SJSA1 (cell line): ENCODE data around the gene CASTOR1. TPM values are rescaled to one million over a fixed set of nuclear protein-coding genes. Genes with fewer than 3 reads are reported as not detected.

ENCODE experiments used
- DNase-seq, 2 experiments: peaks; one replicate each; pipeline ENCODE4 v3.0.0-alpha.2; 2015 to 2020; ENCODE audit warnings: low spot score in 2 of 2, low read depth in 1 of 2
- H3K27ac ChIP-seq: fragments of 250-450 bp; sonication (Bioruptor Pico); 2 replicates; pipeline ENCODE4 v1.5.1; 2020; ENCODE audit warnings: mild to moderate bottlenecking, moderate library complexity
- H3K27me3 ChIP-seq: fragments of 250-450 bp; sonication (Bioruptor Pico); replicated peaks from 2 replicates; pipeline ENCODE4 v1.5.1; 2020; ENCODE audit warnings: mild to moderate bottlenecking, moderate library complexity
- H3K36me3 ChIP-seq: fragments of 250-450 bp; sonication (Bioruptor Pico); 2 replicates; pipeline ENCODE4 v1.5.1; 2020; ENCODE audit warnings: mild to moderate bottlenecking
- H3K4me1 ChIP-seq: fragments of 250-450 bp; sonication (Bioruptor Pico); replicated peaks from 2 replicates; pipeline ENCODE4 v1.6.1; 2021; ENCODE audit warnings: mild to moderate bottlenecking
- H3K4me3 ChIP-seq: fragments of 250-450 bp; sonication (Bioruptor Pico); 2 replicates; pipeline ENCODE4 v1.5.1; 2020; ENCODE audit warnings: mild to moderate bottlenecking
- H3K9me3 ChIP-seq: fragments of 250-450 bp; sonication (Bioruptor Pico); replicated peaks from 2 replicates; pipeline ENCODE4 v1.5.1; 2020; ENCODE audit warnings: mild to moderate bottlenecking
- total RNA-seq: library from RNA; depleted of rRNA; stranded (reverse); fragments of >200 nt; shearing (Covaris generic); gene quantifications from 2 replicates; pipeline ENCODE4 v1.2.3, GENCODE V29; 2014

The CASTOR1 gene
- total RNA-seq, 1 experiment from 2014 or later = 9.1 TPM

- no peaks in the 10 kb centered on the region for H3K9me3 ChIP-seq
- H3K4me1 ChIP-seq = peaks cover 11% of the 10 kb centered on the region
- no peak overlapping the region for H3K27ac ChIP-seq
- no peaks in the 10 kb centered on the region for H3K36me3 ChIP-seq
- H3K4me3 ChIP-seq = no peak overlapping the region
- no peaks in the 10 kb centered on the region for H3K27me3 ChIP-seq
- DNase-seq = no peak
These were observed 10.1 kb downstream of the CASTOR1 start for GRCh38 chr22:30279046-30279788.

GRCh38 chr22:30277547-30278344 is 11.6 kb downstream of the CASTOR1 start:
- DNase-seq = peak in 1 of 2 experiments; percentile 52

GRCh38 chr22:30276039-30276438 is 13.3 kb downstream of the CASTOR1 start:
- Histone ChIP-seq H3K4me1 (peaks cover 11% of the 10 kb centered on the region), H3K27ac (no peak overlapping the region), H3K27me3 (no peaks in the 10 kb centered on the region), H3K9me3 (no peaks in the 10 kb centered on the region), H3K36me3 (no peaks in the 10 kb centered on the region), H3K4me3 (no peak overlapping the region)
- DNase-seq = no peak

More at GRCh38 chr22:30277547-30278344, 11.6 kb downstream of the CASTOR1 start:
- Histone ChIP-seq H3K4me1 (peaks cover 11% of the 10 kb centered on the region), H3K9me3 (no peaks in the 10 kb centered on the region), H3K4me3 (no peak overlapping the region), H3K36me3 (no peaks in the 10 kb centered on the region), H3K27me3 (no peaks in the 10 kb centered on the region), H3K27ac (no peak overlapping the region)

DNA sequence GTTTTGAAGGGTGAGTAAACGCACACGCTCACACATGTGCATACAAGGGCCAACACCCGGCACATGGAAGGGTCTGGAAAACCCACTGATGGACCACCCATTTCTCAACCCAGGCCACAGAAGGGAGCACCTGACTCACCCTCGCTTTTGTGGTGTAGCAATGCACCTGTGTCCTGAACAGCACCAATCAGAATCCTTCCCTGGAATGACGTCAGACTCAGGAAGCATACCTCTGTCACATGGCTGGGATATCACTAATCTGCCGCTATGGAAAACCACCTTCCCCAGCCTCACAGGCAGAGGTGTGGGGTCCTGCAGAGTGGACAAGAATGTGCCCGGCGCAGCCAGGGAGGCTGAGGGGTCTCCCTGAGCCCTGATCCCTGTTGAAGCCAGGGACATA is 13.7 kb downstream of the CASTOR1 start:
- Histone ChIP-seq H3K27me3 (no peaks in the 10 kb centered on the region), H3K4me3 (no peak overlapping the region), H3K4me1 (peaks cover 11% of the 10 kb centered on the region), H3K36me3 (no peaks in the 10 kb centered on the region), H3K9me3 (no peaks in the 10 kb centered on the region), H3K27ac (no peak overlapping the region)
- DNase-seq = no peak

GRCh38 chr22:30274437-30274812 is 14.9 kb downstream of the CASTOR1 start:
- peaks cover 11% of the 10 kb centered on the region for H3K4me1 ChIP-seq
- H3K4me3 ChIP-seq = no peak overlapping the region
- no peaks in the 10 kb centered on the region for H3K9me3 ChIP-seq
- no peaks in the 10 kb centered on the region for H3K27me3 ChIP-seq
- no peak overlapping the region for H3K27ac ChIP-seq
- no peaks in the 10 kb centered on the region for H3K36me3 ChIP-seq
- DNase-seq = no peak

- H3K9me3 ChIP-seq = no peaks in the 10 kb centered on the region
- peaks cover 11% of the 10 kb centered on the region for H3K4me1 ChIP-seq
- DNase-seq = no peak
- no peak overlapping the region for H3K4me3 ChIP-seq
- H3K27me3 ChIP-seq = no peaks in the 10 kb centered on the region
- H3K27ac ChIP-seq = no peak overlapping the region
- no peaks in the 10 kb centered on the region for H3K36me3 ChIP-seq
These were observed 15.4 kb downstream of the CASTOR1 start for GRCh38 chr22:30273711-30274436.

- Histone ChIP-seq H3K9me3 (no peaks in the 10 kb centered on the region), H3K4me1 (peaks cover 7% of the 10 kb centered on the region), H3K4me3 (no peak overlapping the region), H3K27me3 (no peaks in the 10 kb centered on the region), H3K27ac (no peak overlapping the region), H3K36me3 (no peaks in the 10 kb centered on the region)
- DNase-seq = no peak
These were observed 16.3 kb downstream of the CASTOR1 start for GRCh38 chr22:30272781-30273601.

- H3K4me3 ChIP-seq = no peak overlapping the region
- no peaks in the 10 kb centered on the region for H3K9me3 ChIP-seq
- H3K27ac ChIP-seq = no peak overlapping the region
- no peaks in the 10 kb centered on the region for H3K27me3 ChIP-seq
- no peaks in the 10 kb centered on the region for H3K4me1 ChIP-seq
- DNase-seq = no peak
- H3K36me3 ChIP-seq = no peaks in the 10 kb centered on the region
These were observed 18.5 kb downstream of the CASTOR1 start for GRCh38 chr22:30270832-30271231.

DNA sequence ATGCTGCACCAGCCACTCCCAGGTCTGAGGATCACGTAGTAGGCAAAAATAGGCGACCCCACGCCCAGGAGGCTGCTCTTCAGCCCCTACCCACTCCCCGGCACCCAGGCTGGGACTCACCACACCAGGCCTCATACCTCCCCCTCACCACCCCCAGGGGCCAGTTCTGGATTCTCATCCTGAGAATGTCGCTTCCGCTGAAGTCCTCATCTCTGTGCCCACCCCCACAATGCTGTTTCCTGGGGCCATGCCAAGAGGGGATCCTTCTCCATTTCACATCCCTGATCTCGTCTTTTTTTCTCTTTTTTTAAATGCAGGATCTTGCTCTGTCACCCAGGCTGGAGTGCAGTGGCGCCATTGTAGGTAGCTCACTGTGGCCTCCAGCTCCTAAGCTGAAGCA is 21.0 kb downstream of the CASTOR1 start:
- H3K4me3 ChIP-seq = no peak overlapping the region
- DNase-seq = no peak
- H3K36me3 ChIP-seq = no peaks in the 10 kb centered on the region

GRCh38 chr22:30267382-30268302 is 21.7 kb downstream of the CASTOR1 start:
- Histone ChIP-seq H3K36me3 (no peaks in the 10 kb centered on the region), H3K4me1 (peaks cover 7% of the 10 kb centered on the region), H3K27ac (no peak overlapping the region), H3K4me3 (no peak overlapping the region), H3K9me3 (no peaks in the 10 kb centered on the region), H3K27me3 (no peaks in the 10 kb centered on the region)
- no peak for DNase-seq

More for the DNA sequence above, 21.0 kb downstream of the CASTOR1 start:
- Histone ChIP-seq H3K9me3 (no peaks in the 10 kb centered on the region), H3K4me1 (peaks cover 3% of the 10 kb centered on the region), H3K27ac (no peak overlapping the region), H3K27me3 (no peaks in the 10 kb centered on the region)

DNA sequence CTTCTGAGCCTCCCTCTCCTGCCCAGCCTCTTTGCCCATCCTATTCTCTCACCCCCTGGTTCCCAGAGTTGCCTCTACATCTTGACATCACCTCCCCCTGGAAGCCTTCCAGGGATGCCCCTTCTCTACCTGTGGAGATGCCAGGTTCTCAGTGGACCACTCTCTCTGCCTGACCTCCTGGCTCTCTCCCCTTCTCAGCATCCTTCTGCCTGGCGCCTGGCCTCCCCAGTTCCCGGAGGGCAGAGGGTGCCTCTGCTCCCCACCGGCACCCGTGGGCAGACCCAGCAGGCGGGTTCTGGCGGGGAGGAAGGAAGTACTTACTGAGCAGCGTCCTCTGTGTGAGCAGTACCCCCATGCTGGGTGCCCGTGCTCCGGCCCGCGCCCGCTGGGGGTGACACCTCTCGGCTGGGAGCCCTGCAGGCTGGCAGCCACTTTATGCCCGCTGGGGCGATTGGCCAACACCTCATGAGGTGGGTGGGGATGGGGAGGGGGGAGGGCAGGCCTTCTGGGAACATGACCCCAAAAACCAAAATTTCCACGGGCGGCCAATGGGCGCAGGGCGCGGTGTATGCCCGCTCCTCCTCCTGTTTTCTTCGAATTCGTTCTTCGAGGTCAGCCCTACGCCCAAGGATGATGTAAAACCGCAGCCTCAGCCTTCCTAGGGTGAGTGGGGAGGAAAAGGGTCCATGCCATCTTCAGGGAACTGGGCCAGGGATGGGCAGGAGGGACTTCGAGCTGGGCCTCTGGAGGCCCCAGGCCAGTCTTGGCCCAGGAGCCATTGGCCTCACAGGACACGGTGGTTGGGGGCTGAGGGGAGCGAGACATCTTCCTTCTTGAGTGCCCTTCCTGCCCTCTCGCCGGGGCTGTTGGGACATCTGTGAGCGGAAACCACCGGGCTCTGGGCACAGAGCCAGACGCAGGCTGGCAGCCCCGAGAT is 22.6 kb downstream of the CASTOR1 start, which contains the start of gene OSM:
Gene OSM (minus strand): TSS at position 407 of the 937 bp plus-strand sequence. CDS start 52 bp downstream, at position 355.
- no peak within 1 kb of the TSS for H3K27ac ChIP-seq
- no peak within 1 kb of the TSS for H3K4me3 ChIP-seq
- H3K36me3 ChIP-seq = no peaks in the 10 kb centered on the region
- DNase-seq = no peak
- H3K9me3 ChIP-seq = no peaks in the 10 kb centered on the region
- peaks cover 7% of the 10 kb centered on the region for H3K4me1 ChIP-seq
- no peaks in the 10 kb centered on the region for H3K27me3 ChIP-seq
